ENCODE measurements around the gene HMX2. TPM values are rescaled to one million over a fixed set of nuclear protein-coding genes. Genes with fewer than 3 reads are reported as not detected.

The HMX2 gene
- polyA plus RNA-seq, 1 donor from 2014 or later, result not detected

- Histone ChIP-seq H3K9me2 (ENCODE audit: insufficient read depth, low read length) (no peaks in the 10 kb centered on the region), H3K9ac (ENCODE audit: low read length) (no peak overlapping the region), H3K27ac (ENCODE audit: low read length) (no peak overlapping the region), H4K20me1 (ENCODE audit: insufficient read depth) (no peaks in the 10 kb centered on the region), H3K4me2 (ENCODE audit: low read length) (no peak overlapping the region), H3K4me3 (ENCODE audit: low read length) (no peak overlapping the region), H2AFZ (ENCODE audit: low read depth, low read length) (no peak overlapping the region), H3F3A (ENCODE audit: insufficient read depth, low read length, poor library complexity, severe bottlenecking) (no peaks in the 10 kb centered on the region), H3K36me3 (ENCODE audit: insufficient read depth, low read length) (peaks cover 19% of the 10 kb centered on the region), H3K9me3 (ENCODE audit: low read length) (no peaks in the 10 kb centered on the region), H3K79me2 (replicated peaks; ENCODE audit: insufficient read depth, low read length) (peaks cover 9% of the 10 kb centered on the region), H3K27me3 (ENCODE audit: insufficient read depth, low read depth, low read length) (no peaks in the 10 kb centered on the region)
- TF ChIP-seq EP300 (conservative IDR thresholded peaks at IDR 0.05; ENCODE audit: poor library complexity, severe bottlenecking) (no peak), MXI1 (conservative IDR thresholded peaks at IDR 0.05; ENCODE audit: poor library complexity, severe bottlenecking) (no peak), CTCF (IDR thresholded peaks at IDR 0.05; ENCODE audit: poor library complexity, severe bottlenecking) (no peak), POLR2AphosphoS5 (IDR thresholded peaks at IDR 0.05) (no peak), RAD21 (conservative IDR thresholded peaks at IDR 0.05) (no peak), EZH2 (IDR thresholded peaks at IDR 0.05; ENCODE audit: borderline replicate concordance, insufficient read depth, low read length, poor library complexity, severe bottlenecking) (no peak), TAF1 (IDR thresholded peaks at IDR 0.05; ENCODE audit: low read depth) (no peak)
- TF ChIP-seq, protein P1, sequence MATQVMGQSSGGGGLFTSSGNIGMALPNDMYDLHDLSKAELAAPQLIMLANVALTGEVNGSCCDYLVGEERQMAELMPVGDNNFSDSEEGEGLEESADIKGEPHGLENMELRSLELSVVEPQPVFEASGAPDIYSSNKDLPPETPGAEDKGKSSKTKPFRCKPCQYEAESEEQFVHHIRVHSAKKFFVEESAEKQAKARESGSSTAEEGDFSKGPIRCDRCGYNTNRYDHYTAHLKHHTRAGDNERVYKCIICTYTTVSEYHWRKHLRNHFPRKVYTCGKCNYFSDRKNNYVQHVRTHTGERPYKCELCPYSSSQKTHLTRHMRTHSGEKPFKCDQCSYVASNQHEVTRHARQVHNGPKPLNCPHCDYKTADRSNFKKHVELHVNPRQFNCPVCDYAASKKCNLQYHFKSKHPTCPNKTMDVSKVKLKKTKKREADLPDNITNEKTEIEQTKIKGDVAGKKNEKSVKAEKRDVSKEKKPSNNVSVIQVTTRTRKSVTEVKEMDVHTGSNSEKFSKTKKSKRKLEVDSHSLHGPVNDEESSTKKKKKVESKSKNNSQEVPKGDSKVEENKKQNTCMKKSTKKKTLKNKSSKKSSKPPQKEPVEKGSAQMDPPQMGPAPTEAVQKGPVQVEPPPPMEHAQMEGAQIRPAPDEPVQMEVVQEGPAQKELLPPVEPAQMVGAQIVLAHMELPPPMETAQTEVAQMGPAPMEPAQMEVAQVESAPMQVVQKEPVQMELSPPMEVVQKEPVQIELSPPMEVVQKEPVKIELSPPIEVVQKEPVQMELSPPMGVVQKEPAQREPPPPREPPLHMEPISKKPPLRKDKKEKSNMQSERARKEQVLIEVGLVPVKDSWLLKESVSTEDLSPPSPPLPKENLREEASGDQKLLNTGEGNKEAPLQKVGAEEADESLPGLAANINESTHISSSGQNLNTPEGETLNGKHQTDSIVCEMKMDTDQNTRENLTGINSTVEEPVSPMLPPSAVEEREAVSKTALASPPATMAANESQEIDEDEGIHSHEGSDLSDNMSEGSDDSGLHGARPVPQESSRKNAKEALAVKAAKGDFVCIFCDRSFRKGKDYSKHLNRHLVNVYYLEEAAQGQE (IDR thresholded peaks at IDR 0.05; ENCODE audit: borderline replicate concordance), result no peak
Observed at GRCh38 chr10:123164319-123164718, 16.4 kb downstream of the HMX2 start.

DNA sequence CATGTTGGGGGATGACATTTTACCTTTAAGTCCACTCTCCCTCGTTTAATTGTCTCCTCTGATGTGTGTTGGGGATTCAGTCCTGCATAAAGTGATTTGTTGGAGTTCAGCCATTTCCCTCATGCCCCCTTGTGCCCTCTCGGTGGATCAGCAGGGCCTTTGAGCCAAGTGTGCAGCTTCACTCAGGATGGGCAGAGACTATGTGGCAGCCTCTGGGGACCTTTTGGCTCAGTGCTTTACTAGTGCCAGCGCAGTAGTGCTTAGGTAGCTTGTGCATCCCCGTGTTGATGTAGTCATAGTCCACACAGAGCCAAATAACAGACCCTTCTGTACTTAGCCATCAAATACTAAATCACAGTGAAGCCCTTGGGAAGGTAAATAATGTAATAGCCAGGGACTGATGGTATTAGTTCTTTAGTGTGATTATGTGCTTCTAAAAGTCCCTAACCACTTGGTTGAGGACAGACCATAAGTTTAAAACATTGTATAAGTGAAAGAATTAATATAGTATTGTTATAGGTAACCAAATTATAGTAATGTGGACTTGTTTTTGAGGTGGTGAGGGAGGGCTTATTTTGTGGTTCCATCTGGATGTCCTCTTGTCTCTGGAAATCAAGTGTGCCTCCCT, 17.6 kb downstream of the HMX2 start:
- no peak overlapping the region for H3K9ac ChIP-seq (ENCODE audit: low read length)
- peaks cover 19% of the 10 kb centered on the region for H3K36me3 ChIP-seq (ENCODE audit: insufficient read depth, low read length)
- H3K27me3 ChIP-seq (ENCODE audit: insufficient read depth, low read depth, low read length), result no peaks in the 10 kb centered on the region
- H3K27ac ChIP-seq (ENCODE audit: low read length), result no peak overlapping the region
- H2AFZ ChIP-seq (ENCODE audit: low read depth, low read length), result no peak overlapping the region
- H3K4me3 ChIP-seq (ENCODE audit: low read length), result no peak overlapping the region
- H3K79me2 ChIP-seq (replicated peaks; ENCODE audit: insufficient read depth, low read length), result peaks cover 3% of the 10 kb centered on the region
- H3K9me2 ChIP-seq (ENCODE audit: insufficient read depth, low read length), result no peaks in the 10 kb centered on the region
- H3F3A ChIP-seq (ENCODE audit: insufficient read depth, low read length, poor library complexity, severe bottlenecking), result no peaks in the 10 kb centered on the region
- H3K9me3 ChIP-seq (ENCODE audit: low read length), result no peaks in the 10 kb centered on the region
- no peaks in the 10 kb centered on the region for H4K20me1 ChIP-seq (ENCODE audit: insufficient read depth)
- TF ChIP-seq MXI1 (conservative IDR thresholded peaks at IDR 0.05; ENCODE audit: poor library complexity, severe bottlenecking) (no peak), EZH2 (IDR thresholded peaks at IDR 0.05; ENCODE audit: borderline replicate concordance, insufficient read depth, low read length, poor library complexity, severe bottlenecking) (no peak), CTCF (IDR thresholded peaks at IDR 0.05; ENCODE audit: poor library complexity, severe bottlenecking) (no peak), EP300 (conservative IDR thresholded peaks at IDR 0.05; ENCODE audit: poor library complexity, severe bottlenecking) (no peak), SMC3 (conservative IDR thresholded peaks at IDR 0.05; ENCODE audit: poor library complexity) (no peak), RAD21 (conservative IDR thresholded peaks at IDR 0.05) (no peak), POLR2AphosphoS5 (IDR thresholded peaks at IDR 0.05) (no peak), TAF1 (IDR thresholded peaks at IDR 0.05; ENCODE audit: low read depth) (no peak)
- TF ChIP-seq, protein P1 (IDR thresholded peaks at IDR 0.05; ENCODE audit: borderline replicate concordance), result no peak
- H3K4me2 ChIP-seq (ENCODE audit: low read length), result no peak overlapping the region

Measured in neural cell (in vitro differentiated cells).